GM21528 (cell line): ENCODE measurements around the gene SLCO2B1.

Experiments
- ATAC-seq: cut with Tn5 transposase; IDR thresholded peaks from one replicate; pipeline ENCODE4 v1.9.1; 2021; ENCODE audit warnings: mild to moderate bottlenecking, moderate library complexity; ENCODE audit not compliant: unreplicated experiment, low FRiP score

Gene SLCO2B1

GRCh38 chr11:75245356-75246005 is 94.6 kb downstream of the SLCO2B1 start:
- no peak for ATAC-seq

GRCh38 chr11:75246006-75246670 is 95.2 kb downstream of the SLCO2B1 start:
- no peak for ATAC-seq

GRCh38 chr11:75246671-75247350 is 95.9 kb downstream of the SLCO2B1 start:
- no peak for ATAC-seq

GRCh38 chr11:75248924-75249256 is 98.0 kb downstream of the SLCO2B1 start:
- ATAC-seq = no peak

- ATAC-seq = no peak
Observed at GRCh38 chr11:75249704-75250103, 98.8 kb downstream of the SLCO2B1 start.

- no peak for ATAC-seq
Observed at GRCh38 chr11:75254326-75254725, 103.4 kb downstream of the SLCO2B1 start.
